ENCODE measurements around the gene DAGLA. TPM values are rescaled to one million over a fixed set of nuclear protein-coding genes. Genes with fewer than 3 reads are reported as not detected.

Gene DAGLA
- total RNA-seq, 3 donors from 2014 or later = 2.4 to 4.5 (median 3.3) TPM

- Histone ChIP-seq H3K4me3 (no peak overlapping the region), H3K27me3 (no peaks in the 10 kb centered on the region), H3K4me1 (peaks cover 16 to 51% of the 10 kb centered on the region in 2 donors), H3K27ac (peak overlapping the region; percentile 79 to 100), H3K36me3 (no peaks in the 10 kb centered on the region), H3K9me3 (no peaks in the 10 kb centered on the region)
- intact Hi-C loops (cut with DNase I; ENCODE audit: low total_unique reads) = no loop called here
- no peak for DNase-seq (ENCODE audit: low spot score in 2 of 2)
- no peak for TF ChIP-seq CTCF (IDR thresholded peaks at IDR 0.05)
- no peak for TF ChIP-seq POLR2AphosphoS5 (IDR thresholded peaks at IDR 0.05)
- TF ChIP-seq POLR2A (IDR thresholded peaks at IDR 0.05) = no peak
Observed at GRCh38 chr11:61700720-61701119, 20.5 kb downstream of the DAGLA start.

- no peaks in the 10 kb centered on the region for H3K36me3 ChIP-seq
Observed at GRCh38 chr11:61701242-61701886, 21.2 kb downstream of the DAGLA start.

GRCh38 chr11:61702701-61703312 is 22.6 kb downstream of the DAGLA start:
- intact Hi-C loops (cut with DNase I; ENCODE audit: low total_unique reads) = no loop called here

More at GRCh38 chr11:61701242-61701886, 21.2 kb downstream of the DAGLA start:
- Histone ChIP-seq H3K4me3 (no peak overlapping the region), H3K27me3 (no peaks in the 10 kb centered on the region), H3K9me3 (no peaks in the 10 kb centered on the region), H3K4me1 (peaks cover 14 to 46% of the 10 kb centered on the region in 2 donors), H3K27ac (peak overlapping the region; percentile 79 to 100)
- no peak for DNase-seq (ENCODE audit: low spot score in 2 of 2)
- TF ChIP-seq CTCF (IDR thresholded peaks at IDR 0.05) (peak in 1 of 3 donors; percentile 30), POLR2AphosphoS5 (IDR thresholded peaks at IDR 0.05) (no peak)
- intact Hi-C loops (cut with DNase I; ENCODE audit: low total_unique reads) = no loop called here

GRCh38 chr11:61704838-61705237 is 24.6 kb downstream of the DAGLA start:
- TF ChIP-seq POLR2A (IDR thresholded peaks at IDR 0.05) = no peak
- no peak for TF ChIP-seq CTCF (IDR thresholded peaks at IDR 0.05)
- no peak for TF ChIP-seq POLR2AphosphoS5 (IDR thresholded peaks at IDR 0.05)
- Histone ChIP-seq H3K4me1 (peaks cover 0 to 13% of the 10 kb centered on the region in 2 donors), H3K4me3 (no peak overlapping the region), H3K36me3 (no peaks in the 10 kb centered on the region), H3K9me3 (no peaks in the 10 kb centered on the region), H3K27ac (no peak overlapping the region), H3K27me3 (no peaks in the 10 kb centered on the region)
- no peak for DNase-seq (ENCODE audit: low spot score in 2 of 2)
- intact Hi-C loops (cut with DNase I; ENCODE audit: low total_unique reads) = no loop called here

More at GRCh38 chr11:61702701-61703312, 22.6 kb downstream of the DAGLA start:
- TF ChIP-seq POLR2A (IDR thresholded peaks at IDR 0.05) = no peak
- TF ChIP-seq POLR2AphosphoS5 (IDR thresholded peaks at IDR 0.05) = no peak
- no peak for TF ChIP-seq CTCF (IDR thresholded peaks at IDR 0.05)
- H3K9me3 ChIP-seq = no peaks in the 10 kb centered on the region
- no peak for DNase-seq (ENCODE audit: low spot score in 2 of 2)
- H3K27ac ChIP-seq = no peak overlapping the region
- no peaks in the 10 kb centered on the region for H3K36me3 ChIP-seq
- H3K4me3 ChIP-seq = no peak overlapping the region
- H3K27me3 ChIP-seq = no peaks in the 10 kb centered on the region
- H3K4me1 ChIP-seq = peaks cover 12 to 34% of the 10 kb centered on the region in 2 donors
